Measurements from ENCODE around the gene ZNF555.
"Not testable (repeated sequence)": the region's sequence is repeated elsewhere in the genome, so short reads cannot be mapped to it uniquely, and the experiment has no call there.

ZNF555 gene

DNA sequence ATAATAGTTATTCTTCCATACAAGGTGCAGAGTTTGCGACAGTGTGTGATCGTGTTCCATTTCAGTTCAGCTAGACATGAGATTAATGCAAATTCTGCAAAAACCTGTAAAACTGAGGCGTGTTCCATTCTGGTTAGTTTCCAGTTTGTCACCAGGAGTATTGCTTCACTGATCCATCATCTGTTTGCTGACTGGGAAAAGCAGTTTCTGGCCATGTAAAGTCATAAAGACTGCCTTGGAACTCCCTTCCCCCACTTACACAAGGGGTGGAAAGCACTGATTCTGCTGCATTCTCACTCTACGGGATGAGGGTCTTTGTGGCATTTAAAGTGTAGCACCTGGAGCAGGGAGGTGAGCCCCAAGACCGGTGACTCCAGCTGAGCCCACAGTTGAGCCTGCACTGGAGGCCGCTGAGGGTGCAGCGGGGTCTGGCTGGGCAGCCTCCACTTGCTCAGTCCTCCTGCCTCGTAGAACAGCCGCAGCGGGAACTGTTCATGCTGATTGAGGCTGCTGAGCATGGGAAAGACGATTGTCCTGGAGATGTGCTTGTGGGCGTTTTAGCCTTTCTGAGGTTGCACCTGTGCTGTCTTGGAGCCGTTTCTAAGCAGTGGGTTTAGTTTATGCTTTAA, 61.4 kb downstream of the ZNF555 start:
- Histone ChIP-seq H3K9me3 (ENCODE audit: control insufficient read depth, low read length) (no peaks in the 10 kb centered on the region), H2BK15ac (ENCODE audit: low read depth, poor library complexity, severe bottlenecking) (no peak overlapping the region), H2BK5ac (ENCODE audit: low read depth, low read length, poor library complexity, severe bottlenecking) (no peak overlapping the region), H2AFZ (ENCODE audit: low read depth, low read length) (no peak overlapping the region), H3K9ac (ENCODE audit: low read length) (peak overlapping the region; percentile 89), H3K36me3 (ENCODE audit: control insufficient read depth in 1 of 2, insufficient read depth in 2 of 2, low read depth in 1 of 2, low read length in 2 of 2) (peaks cover 0 to 5% of the 10 kb centered on the region in 2 experiments), H3K4me1 (ENCODE audit: control insufficient read depth, insufficient read depth, low read depth, low read length) (peaks cover 9% of the 10 kb centered on the region), H3K4me2 (ENCODE audit: low read length, poor library complexity, severe bottlenecking) (no peak overlapping the region), H3K4me3 (ENCODE audit: insufficient read depth in 1 of 2, low read depth in 1 of 2, low read length in 2 of 2) (no peak overlapping the region), H2BK120ac (ENCODE audit: low read depth, low read length) (no peak overlapping the region), H3K23ac (ENCODE audit: low read length in 2 of 2) (no peak overlapping the region), H2BK12ac (ENCODE audit: low read length in 2 of 2) (no peak overlapping the region), H4K91ac (ENCODE audit: low read length) (no peak overlapping the region), H3K79me1 (replicated peaks; ENCODE audit: low read length, poor library complexity, severe bottlenecking) (peaks cover 34% of the 10 kb centered on the region), H3K14ac (ENCODE audit: low read length in 2 of 2) (no peak overlapping the region), H3K27ac (ENCODE audit: low read length, poor library complexity, severe bottlenecking) (no peak overlapping the region), H4K8ac (ENCODE audit: low read length) (no peak overlapping the region), H2AK5ac (ENCODE audit: low read length, severe bottlenecking) (no peak overlapping the region), H3K18ac (ENCODE audit: low read depth in 1 of 2, low read length in 2 of 2) (no peak overlapping the region), H3K27me3 (ENCODE audit: control insufficient read depth in 1 of 2, insufficient read depth in 1 of 2, low read length in 2 of 2) (no peaks in the 10 kb centered on the region), H3K4ac (ENCODE audit: low read depth in 1 of 2, low read length in 2 of 2) (no peak overlapping the region)
- no peak for DNase-seq
- WGBS: 91% methylated on average over 13 of the region's 13 CpGs

DNA sequence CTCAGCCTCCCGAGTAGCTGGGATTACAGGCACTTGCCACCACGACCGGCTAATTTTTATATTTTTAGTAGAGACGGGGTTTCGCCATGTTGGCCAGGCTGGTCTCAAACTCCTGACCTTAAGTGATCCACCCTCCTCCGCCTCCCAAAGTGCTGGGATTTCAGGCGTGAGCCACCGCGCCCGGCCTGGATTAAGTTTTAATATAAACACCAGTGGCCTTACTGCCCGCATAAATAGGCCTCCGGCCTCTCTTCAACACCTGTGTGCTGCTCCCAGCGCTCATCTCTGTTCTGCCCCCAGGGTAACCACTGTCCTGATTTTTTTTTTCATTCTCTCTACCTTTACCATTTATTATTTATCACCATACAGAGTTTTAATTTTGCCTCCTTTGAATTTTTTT, 62.1 kb downstream of the ZNF555 start:
- not testable (repeated sequence) for H3K27ac ChIP-seq (ENCODE audit: low read length, poor library complexity, severe bottlenecking); H2BK12ac ChIP-seq (ENCODE audit: low read length in 2 of 2); H3K27me3 ChIP-seq (ENCODE audit: control insufficient read depth in 1 of 2, insufficient read depth in 1 of 2, low read length in 2 of 2); H3K4me3 ChIP-seq (ENCODE audit: insufficient read depth in 1 of 2, low read depth in 1 of 2, low read length in 2 of 2); H3K14ac ChIP-seq (ENCODE audit: low read length in 2 of 2); H2AFZ ChIP-seq (ENCODE audit: low read depth, low read length); H3K4me1 ChIP-seq (ENCODE audit: control insufficient read depth, insufficient read depth, low read depth, low read length); DNase-seq; H3K4ac ChIP-seq (ENCODE audit: low read depth in 1 of 2, low read length in 2 of 2); H3K9ac ChIP-seq (ENCODE audit: low read length); H3K9me3 ChIP-seq (ENCODE audit: control insufficient read depth, low read length); H2BK120ac ChIP-seq (ENCODE audit: low read depth, low read length); H3K36me3 ChIP-seq (ENCODE audit: control insufficient read depth in 1 of 2, insufficient read depth in 2 of 2, low read depth in 1 of 2, low read length in 2 of 2); H3K4me2 ChIP-seq (ENCODE audit: low read length, poor library complexity, severe bottlenecking); H2BK15ac ChIP-seq (ENCODE audit: low read depth, poor library complexity, severe bottlenecking); H3K18ac ChIP-seq (ENCODE audit: low read depth in 1 of 2, low read length in 2 of 2); H4K91ac ChIP-seq (ENCODE audit: low read length); H3K23ac ChIP-seq (ENCODE audit: low read length in 2 of 2); H2AK5ac ChIP-seq (ENCODE audit: low read length, severe bottlenecking); H2BK5ac ChIP-seq (ENCODE audit: low read depth, low read length, poor library complexity, severe bottlenecking); H4K8ac ChIP-seq (ENCODE audit: low read length)
- peaks cover 36% of the 10 kb centered on the region for H3K79me1 ChIP-seq (replicated peaks; ENCODE audit: low read length, poor library complexity, severe bottlenecking)
- WGBS: 94% methylated on average over 13 of the region's 13 CpGs

DNA sequence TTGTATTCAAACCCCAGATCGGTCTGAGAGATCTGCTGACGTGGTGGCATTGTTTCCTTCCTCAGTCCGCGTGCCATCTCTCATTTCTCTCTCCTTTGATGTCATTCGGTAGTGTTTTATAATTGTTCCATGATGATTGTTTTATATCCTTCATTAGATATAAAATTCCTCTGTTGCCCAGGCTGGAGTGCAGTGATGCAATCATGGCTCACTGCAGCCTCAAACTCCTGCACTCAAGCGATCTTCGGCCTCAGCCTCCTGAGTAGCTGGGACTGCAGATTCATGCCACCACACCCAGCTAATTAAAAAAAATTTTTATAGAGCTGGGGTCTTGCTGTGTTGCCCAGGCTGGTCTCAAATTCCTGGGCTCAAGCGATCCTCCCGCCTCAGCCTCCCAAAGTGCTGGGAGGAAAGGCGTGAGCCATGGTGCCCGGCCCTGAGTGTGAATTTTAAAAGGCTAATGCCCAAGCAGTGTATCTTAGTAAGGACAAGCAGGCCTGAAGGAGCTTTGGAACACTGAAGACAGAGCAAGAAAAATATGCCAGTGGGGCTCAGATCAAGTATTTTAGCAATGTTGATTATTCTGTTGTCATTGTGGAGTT, 64.7 kb downstream of the ZNF555 start:
- H2AFZ ChIP-seq (ENCODE audit: low read depth, low read length): no peak overlapping the region
- no peak overlapping the region for H2BK12ac ChIP-seq (ENCODE audit: low read length in 2 of 2)
- peaks cover 36% of the 10 kb centered on the region for H3K79me1 ChIP-seq (replicated peaks; ENCODE audit: low read length, poor library complexity, severe bottlenecking)
- no peak overlapping the region for H3K18ac ChIP-seq (ENCODE audit: low read depth in 1 of 2, low read length in 2 of 2)
- H3K27me3 ChIP-seq (ENCODE audit: control insufficient read depth in 1 of 2, insufficient read depth in 1 of 2, low read length in 2 of 2): no peaks in the 10 kb centered on the region
- no peak overlapping the region for H3K27ac ChIP-seq (ENCODE audit: low read length, poor library complexity, severe bottlenecking)
- H2BK120ac ChIP-seq (ENCODE audit: low read depth, low read length): no peak overlapping the region
- peaks cover 0 to 5% of the 10 kb centered on the region in 2 experiments for H3K36me3 ChIP-seq (ENCODE audit: control insufficient read depth in 1 of 2, insufficient read depth in 2 of 2, low read depth in 1 of 2, low read length in 2 of 2)
- no peaks in the 10 kb centered on the region for H3K9me3 ChIP-seq (ENCODE audit: control insufficient read depth, low read length)
- H2AK5ac ChIP-seq (ENCODE audit: low read length, severe bottlenecking): no peak overlapping the region
- H3K4me2 ChIP-seq (ENCODE audit: low read length, poor library complexity, severe bottlenecking): no peak overlapping the region
- H4K91ac ChIP-seq (ENCODE audit: low read length): no peak overlapping the region
- H3K14ac ChIP-seq (ENCODE audit: low read length in 2 of 2): no peak overlapping the region
- H3K4me3 ChIP-seq (ENCODE audit: insufficient read depth in 1 of 2, low read depth in 1 of 2, low read length in 2 of 2): no peak overlapping the region
- H4K8ac ChIP-seq (ENCODE audit: low read length): no peak overlapping the region
- H2BK15ac ChIP-seq (ENCODE audit: low read depth, poor library complexity, severe bottlenecking): no peak overlapping the region
- 94% methylated on average over 8 of the region's 11 CpGs for WGBS
- H3K9ac ChIP-seq (ENCODE audit: low read length): no peak overlapping the region
- H3K4me1 ChIP-seq (ENCODE audit: control insufficient read depth, insufficient read depth, low read depth, low read length): peaks cover 6% of the 10 kb centered on the region
- H3K4ac ChIP-seq (ENCODE audit: low read depth in 1 of 2, low read length in 2 of 2): no peak overlapping the region
- H3K23ac ChIP-seq (ENCODE audit: low read length in 2 of 2): no peak overlapping the region
- no peak overlapping the region for H2BK5ac ChIP-seq (ENCODE audit: low read depth, low read length, poor library complexity, severe bottlenecking)
- DNase-seq: no peak

DNA sequence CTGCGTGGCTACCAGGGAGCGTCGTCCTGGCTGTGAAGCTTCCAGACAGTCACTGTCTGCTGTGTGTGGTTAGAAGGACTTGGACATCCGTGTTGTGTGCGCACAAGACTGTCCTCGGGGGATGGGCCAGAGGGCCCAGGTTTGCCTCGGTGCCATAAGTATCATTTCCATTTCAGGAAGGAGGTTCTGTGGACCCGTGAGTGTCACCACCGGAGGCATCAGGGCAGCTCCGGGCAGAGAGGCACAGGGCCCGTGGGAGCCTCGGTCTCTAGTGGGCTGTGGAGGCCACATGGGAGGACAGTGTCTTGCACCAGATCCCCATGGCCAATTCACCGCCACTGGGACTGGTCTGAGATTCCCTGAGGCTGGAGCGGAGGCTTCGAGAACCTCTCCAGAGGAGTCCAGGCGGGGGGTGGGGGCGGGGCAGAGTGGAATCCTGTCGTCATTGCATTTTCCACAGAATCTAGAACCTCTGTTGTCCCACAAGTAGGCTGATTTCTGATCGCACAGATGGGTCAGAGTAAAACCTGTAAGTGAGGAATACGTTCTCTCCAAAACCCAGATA, 65.4 kb downstream of the ZNF555 start:
- H2BK5ac ChIP-seq (ENCODE audit: low read depth, low read length, poor library complexity, severe bottlenecking): no peak overlapping the region
- DNase-seq: no peak
- H3K27me3 ChIP-seq (ENCODE audit: control insufficient read depth in 1 of 2, insufficient read depth in 1 of 2, low read length in 2 of 2): no peaks in the 10 kb centered on the region
- H3K4ac ChIP-seq (ENCODE audit: low read depth in 1 of 2, low read length in 2 of 2): no peak overlapping the region
- H3K9me3 ChIP-seq (ENCODE audit: control insufficient read depth, low read length): no peaks in the 10 kb centered on the region
- H3K4me1 ChIP-seq (ENCODE audit: control insufficient read depth, insufficient read depth, low read depth, low read length): peaks cover 4% of the 10 kb centered on the region
- H3K23ac ChIP-seq (ENCODE audit: low read length in 2 of 2): no peak overlapping the region
- H4K91ac ChIP-seq (ENCODE audit: low read length): no peak overlapping the region
- H3K9ac ChIP-seq (ENCODE audit: low read length): no peak overlapping the region
- H2AK5ac ChIP-seq (ENCODE audit: low read length, severe bottlenecking): no peak overlapping the region
- no peak overlapping the region for H3K14ac ChIP-seq (ENCODE audit: low read length in 2 of 2)
- peaks cover 33% of the 10 kb centered on the region for H3K79me1 ChIP-seq (replicated peaks; ENCODE audit: low read length, poor library complexity, severe bottlenecking)
- no peak overlapping the region for H3K4me2 ChIP-seq (ENCODE audit: low read length, poor library complexity, severe bottlenecking)
- H2BK15ac ChIP-seq (ENCODE audit: low read depth, poor library complexity, severe bottlenecking): no peak overlapping the region
- no peak overlapping the region for H3K18ac ChIP-seq (ENCODE audit: low read depth in 1 of 2, low read length in 2 of 2)
- H2BK12ac ChIP-seq (ENCODE audit: low read length in 2 of 2): no peak overlapping the region
- H4K8ac ChIP-seq (ENCODE audit: low read length): no peak overlapping the region
- no peak overlapping the region for H2AFZ ChIP-seq (ENCODE audit: low read depth, low read length)
- H3K27ac ChIP-seq (ENCODE audit: low read length, poor library complexity, severe bottlenecking): no peak overlapping the region
- H3K4me3 ChIP-seq (ENCODE audit: insufficient read depth in 1 of 2, low read depth in 1 of 2, low read length in 2 of 2): no peak overlapping the region
- no peak overlapping the region for H2BK120ac ChIP-seq (ENCODE audit: low read depth, low read length)
- 95% methylated on average over 19 of the region's 20 CpGs for WGBS
- peaks cover 0 to 5% of the 10 kb centered on the region in 2 experiments for H3K36me3 ChIP-seq (ENCODE audit: control insufficient read depth in 1 of 2, insufficient read depth in 2 of 2, low read depth in 1 of 2, low read length in 2 of 2)
